ENCODE data around the gene GOLGA1. TPM values are rescaled to one million over a fixed set of nuclear protein-coding genes. Genes with fewer than 3 reads are reported as not detected.

Gene GOLGA1
- total RNA-seq, 2 experiments from 2014 or later: 20.9 to 21.6 TPM

GRCh38 chr9:124855566-124855943 lies 85.3 kb downstream of the GOLGA1 start:
- CTCF ChIA-PET: interaction anchor here (0.7 to 10.3 kb wide), 4 partner anchors 29 to 89 kb away, joined by 3 to 431 read pairs (median 10); partner anchors contain the start of genes NR6A1 and OLFML2A
- Mint-ChIP-seq H3K4me1 (ENCODE audit: low read depth) (peaks cover 42% of the 10 kb centered on the region), H3K9me3 (no peaks in the 10 kb centered on the region), H3K36me3 (ENCODE audit: low read depth) (peaks cover 35% of the 10 kb centered on the region), H3K27me3 (peaks cover 9% of the 10 kb centered on the region), H3K4me3 (no peak overlapping the region), H3K27ac (no peak overlapping the region)
- POLR2A ChIA-PET: interaction anchor here (1.1 to 12.4 kb wide), 7 partner anchors 9 to 386 kb away, joined by 3 to 280 read pairs (median 5); partner anchors contain the start of gene NR6A1
- DNase-seq (no peak), ATAC-seq (no peak)
- TF ChIP-seq CTCF (IDR thresholded peaks at IDR 0.05): no peak
- intact Hi-C loops (cut with micrococcal nuclease): no loop called here

DNA sequence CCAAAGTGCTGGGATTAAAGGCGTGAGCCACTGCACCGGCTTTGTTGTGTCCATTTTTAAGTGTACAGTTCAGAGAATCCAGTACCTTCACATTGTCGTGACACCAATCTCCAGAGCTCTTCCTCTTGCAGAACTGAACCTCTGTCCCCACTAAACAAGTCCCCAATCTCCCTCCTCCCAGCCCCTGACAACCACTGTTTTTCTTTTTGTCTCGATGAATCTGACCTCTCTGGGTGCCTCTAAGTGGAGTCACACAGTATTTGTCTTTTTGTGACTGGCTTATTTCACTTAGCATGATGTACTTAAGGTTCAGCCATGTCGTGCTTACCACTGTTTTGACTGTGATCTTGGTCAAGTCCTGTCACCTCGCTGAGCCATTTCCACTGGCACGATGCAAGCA lies 86.1 kb downstream of the GOLGA1 start:
- ChIA-PET POLR2A (interaction anchor here (1.1 to 12.4 kb wide), 4 partner anchors 10 to 83 kb away, joined by 5 to 280 read pairs (median 62); partner anchors contain the start of gene NR6A1), CTCF (interaction anchor here (0.9 to 10.3 kb wide), 7 partner anchors 8 to 237 kb away, joined by 3 to 431 read pairs (median 24); partner anchors contain the start of genes ARPC5L, NR6A1, OLFML2A and RPL35)
- Mint-ChIP-seq H3K27me3 (peaks cover 12% of the 10 kb centered on the region), H3K4me1 (ENCODE audit: low read depth) (peaks cover 34% of the 10 kb centered on the region), H3K4me3 (no peak overlapping the region), H3K9me3 (no peaks in the 10 kb centered on the region), H3K36me3 (ENCODE audit: low read depth) (peaks cover 27% of the 10 kb centered on the region), H3K27ac (no peak overlapping the region)
- ATAC-seq: no peak
- no peak for DNase-seq
- TF ChIP-seq CTCF (IDR thresholded peaks at IDR 0.05): no peak
- intact Hi-C loops (cut with micrococcal nuclease): no loop called here

GRCh38 chr9:124854161-124854560 lies 86.7 kb downstream of the GOLGA1 start:
- TF ChIP-seq CTCF (IDR thresholded peaks at IDR 0.05): no peak
- H3K4me1 Mint-ChIP-seq (ENCODE audit: low read depth): peaks cover 28% of the 10 kb centered on the region
- H3K9me3 Mint-ChIP-seq: no peaks in the 10 kb centered on the region
- ATAC-seq: no peak
- H3K27me3 Mint-ChIP-seq: peaks cover 14% of the 10 kb centered on the region
- H3K4me3 Mint-ChIP-seq: no peak overlapping the region
- no peak overlapping the region for H3K27ac Mint-ChIP-seq
- ChIA-PET CTCF (interaction anchor here (0.6 to 10.3 kb wide), 26 partner anchors 9 to 308 kb away, joined by 3 to 431 read pairs (median 6); partner anchors contain the start of genes ARPC5L, NR6A1, OLFML2A and RPL35), POLR2A (interaction anchor here (1.1 to 12.4 kb wide), 4 partner anchors 7 to 82 kb away, joined by 5 to 280 read pairs (median 64); partner anchors contain the start of genes ARPC5L, NR6A1 and RPL35)
- H3K36me3 Mint-ChIP-seq (ENCODE audit: low read depth): peaks cover 21% of the 10 kb centered on the region
- no peak for DNase-seq
- intact Hi-C loops (cut with micrococcal nuclease): no loop called here

- CTCF ChIA-PET: interaction anchor here (0.5 to 10.3 kb wide), 39 partner anchors 9 to 436 kb away, joined by 3 to 431 read pairs (median 4); partner anchors contain the start of genes ARPC5L, NR6A1, OLFML2A and RPL35
- DNase-seq (no peak), ATAC-seq (no peak)
- H3K9me3 Mint-ChIP-seq: no peaks in the 10 kb centered on the region
- peaks cover 26% of the 10 kb centered on the region for H3K4me1 Mint-ChIP-seq (ENCODE audit: low read depth)
- peak overlapping the region; percentile 46 for H3K4me3 Mint-ChIP-seq
- POLR2A ChIA-PET: interaction anchor here (1.1 to 12.4 kb wide), 4 partner anchors 8 to 81 kb away, joined by 5 to 280 read pairs (median 64); partner anchors contain the start of genes ARPC5L, NR6A1 and RPL35
- no peak overlapping the region for H3K27ac Mint-ChIP-seq
- intact Hi-C loops (cut with micrococcal nuclease): loop anchor here (1.0 kb wide), 1 partner anchor 79 kb away; no protein-coding TSS in a partner anchor
- TF ChIP-seq CTCF (IDR thresholded peaks at IDR 0.05): no peak
- H3K36me3 Mint-ChIP-seq (ENCODE audit: low read depth): peaks cover 16% of the 10 kb centered on the region
- H3K27me3 Mint-ChIP-seq: peaks cover 16% of the 10 kb centered on the region
These were observed 87.2 kb downstream of the GOLGA1 start for GRCh38 chr9:124853605-124854143.

All from activated CD8-positive, alpha-beta T cell treated with anti-CD3 and anti-CD28 coated beads for 36 hours (primary cell).